ENCODE measurements around the gene FOLR3. TPM values are rescaled to one million over a fixed set of nuclear protein-coding genes. Genes with fewer than 3 reads are reported as not detected.

FOLR3 gene
- total and polyA plus RNA-seq, 2 of the 4 experiments (the other 2 are of a cell fraction), result 0.29 to 0.36 TPM

GRCh38 chr11:72112978-72113808, 22.3 kb upstream of the FOLR3 start:
- Histone ChIP-seq H3K36me3 (ENCODE audit: control insufficient read depth, insufficient read depth, low read length) (no peaks in the 10 kb centered on the region; the same call in 1 of the 2 replicates), H3K9ac (ENCODE audit: low read depth, low read length) (peak overlapping the region; percentile 70), H3K56ac (ENCODE audit: extremely low read depth, insufficient read depth, low read length) (peak overlapping the region; percentile 88), H2BK15ac (ENCODE audit: low read depth, low read length) (peak overlapping the region; percentile 48; the same call in 2 of the 3 replicates), H2BK120ac (ENCODE audit: low read depth, low read length) (peak overlapping the region; percentile 88), H2BK20ac (ENCODE audit: low read depth, low read length) (peak overlapping the region; percentile 88), H4K20me1 (ENCODE audit: insufficient read depth, low read length) (no peaks in the 10 kb centered on the region), H2AFZ (replicated peaks; ENCODE audit: low read length, poor library complexity) (peak overlapping the region; percentile 96), H3K79me1 (ENCODE audit: low read depth in 1 of 2, low read length in 2 of 2) (peaks cover 0 to 20% of the 10 kb centered on the region in 2 experiments; a peak in 2 of 4 replicates), H3K14ac (replicated peaks; ENCODE audit: low read depth, low read length) (peak overlapping the region; percentile 100), H3K4me3 (ENCODE audit: insufficient read depth, low read depth, low read length) (peak overlapping the region; percentile 53), H3K9me3 (ENCODE audit: control insufficient read depth, insufficient read depth, low read length) (no peaks in the 10 kb centered on the region), H3K23ac (ENCODE audit: low read depth, low read length) (peak overlapping the region; percentile 99), H3K18ac (ENCODE audit: low read depth, low read length) (peak overlapping the region; percentile 80), H3K27ac (ENCODE audit: insufficient read depth, low read length) (peak overlapping the region; percentile 87), H2AK5ac (ENCODE audit: low read depth, low read length) (peak overlapping the region; percentile 98), H4K91ac (ENCODE audit: insufficient read depth, low read depth, low read length) (peak overlapping the region; percentile 99), H3K27me3 (ENCODE audit: control insufficient read depth, insufficient read depth, low read length) (no peaks in the 10 kb centered on the region), H3K4ac (ENCODE audit: low read depth, low read length) (peak overlapping the region; percentile 100), H4K8ac (ENCODE audit: low read depth in 2 of 2, low read length in 2 of 2) (peak overlapping the region; percentile 95 to 99), H2AK9ac (replicated peaks; ENCODE audit: low read depth, low read length, poor library complexity) (peak overlapping the region; percentile 99), H3K4me2 (ENCODE audit: low read depth, low read length) (peak overlapping the region; percentile 93), H3K9me1 (ENCODE audit: insufficient read depth, low read length) (peaks cover 10% of the 10 kb centered on the region), H3K4me1 (ENCODE audit: control insufficient read depth, insufficient read depth, low read length) (peaks cover 6% of the 10 kb centered on the region; the same call in 1 of the 2 replicates), H4K5ac (ENCODE audit: low read depth, low read length) (peak overlapping the region; percentile 98), H2BK5ac (ENCODE audit: low read depth, low read length, poor library complexity, severe bottlenecking) (peak overlapping the region; percentile 95)
- ChIA-PET POLR2A (ENCODE audit: unreplicated experiment) (interaction anchor here (1.0 kb wide), 1 partner anchor 11 kb away, joined by 4 read pairs; the partner anchor contains the start of gene LAMTOR1), CTCF (interaction anchor here (0.7 to 1.8 kb wide), 2 partner anchors 31 to 88 kb away, joined by 3 to 6 read pairs; no protein-coding TSS in a partner anchor)
- BruUV-seq (replicated peaks), result no TSS peak
- intact Hi-C loops (cut with micrococcal nuclease) (no loop called here), dilution Hi-C loops (cut with HindIII; ENCODE audit: low sequenced_read_pairs, unreplicated experiment) (no loop called here), in situ Hi-C loops (cut with MboI; ENCODE audit: low sequenced_read_pairs) (no loop called here)
- ATAC-seq (ENCODE audit: low read depth), result no peak
- peak; percentile 52 for DNase-seq
- WGBS, 2 experiments (ENCODE audit: extremely low coverage in 2 of 2, insufficient read length in 1 of 2), result 72% methylated on average over 3 of the region's 9 CpGs; no CpG with 5 or more reads in 1 of the 2 experiments
- TF ChIP-seq MAZ (IDR thresholded peaks at IDR 0.05; ENCODE audit: borderline replicate concordance, low read depth, low read length), result no peak
- TF ChIP-seq USF2 (IDR thresholded peaks at IDR 0.05; ENCODE audit: low read depth, low read length), result no peak
- TF ChIP-seq SMC3 (IDR thresholded peaks at IDR 0.05; ENCODE audit: low read depth, low read length), result no peak
- no peak for TF ChIP-seq CEBPB (IDR thresholded peaks at IDR 0.05; ENCODE audit: low read depth, low read length)
- TF ChIP-seq NFE2L2 (IDR thresholded peaks at IDR 0.05; ENCODE audit: low read depth, low read length), result no peak
- no peak for TF ChIP-seq RCOR1 (IDR thresholded peaks at IDR 0.05; ENCODE audit: insufficient replicate concordance, low read length)
- no peak for TF ChIP-seq RAD21 (IDR thresholded peaks at IDR 0.05; ENCODE audit: low read length)
- no peak for TF ChIP-seq FOS (IDR thresholded peaks at IDR 0.05; ENCODE audit: low read depth, low read length)
- TF ChIP-seq CTCF (conservative IDR thresholded peaks at IDR 0.05; ENCODE audit: low read depth, low read length), result no peak
- no peak for TF ChIP-seq POLR2A (IDR thresholded peaks at IDR 0.05; ENCODE audit: low read depth, low read length)
- no peak for TF ChIP-seq ELK1 (IDR thresholded peaks at IDR 0.05; ENCODE audit: borderline replicate concordance, low read depth, low read length)
- no peak for TF ChIP-seq MXI1 (IDR thresholded peaks at IDR 0.05; ENCODE audit: borderline replicate concordance, low read depth, low read length)
- no peak for TF ChIP-seq BHLHE40 (IDR thresholded peaks at IDR 0.05; ENCODE audit: low read depth, low read length)
- TF ChIP-seq MAFK (IDR thresholded peaks at IDR 0.05; ENCODE audit: low read depth, low read length), result no peak

Measured in IMR-90 (cell line).